H1 (cell line): ENCODE data around the gene UBL4A.

ENCODE experiments used
- CHD1 ChIP-seq: IDR thresholded peaks from 2 replicates; pipeline ENCODE4 v1.6.1; 2012; ENCODE audit warnings: low read depth, low read length, improper control_type of control experiment
- EZH2 ChIP-seq: fragments of 200-600 bp; sonication (generic); IDR thresholded peaks from 2 replicates; pipeline ENCODE4 v1.7.1; 2012; ENCODE audit warnings: low read depth, mild to moderate bottlenecking, moderate library complexity, low read length, inconsistent platforms; ENCODE audit not compliant: severe bottlenecking
- GABPA ChIP-seq: IDR thresholded peaks from 2 replicates; pipeline ENCODE4 v1.6.1; 2011; ENCODE audit warnings: mild to moderate bottlenecking, low read length, moderate library complexity, borderline replicate concordance; ENCODE audit not compliant: insufficient read depth
- HDAC2 ChIP-seq, 2 experiments: fragments of 300-600 bp in 1 of 2; sonication (generic) in 1 of 2; IDR thresholded peaks; 2 replicates each; pipeline ENCODE4 v1.6.1; 2011 to 2012; ENCODE audit warnings: low read depth in 2 of 2, low read length in 2 of 2, mild to moderate bottlenecking in 2 of 2, moderate library complexity in 2 of 2, borderline replicate concordance in 1 of 2, inconsistent platforms in 1 of 2
- MAFK ChIP-seq: IDR thresholded peaks from 2 replicates; pipeline ENCODE4 v1.6.1; 2012; ENCODE audit warnings: low read depth, mild to moderate bottlenecking, improper control_type of control experiment, low read length
- POLR2A ChIP-seq, 2 experiments: IDR thresholded peaks; 1 replicate in 1 of 2; 2 replicates in 1 of 2; pipeline ENCODE4 v1.6.1; 2011; ENCODE audit warnings: low read depth in 2 of 2, low read length in 2 of 2, mild to moderate bottlenecking in 2 of 2; ENCODE audit errors: control extremely low read depth in 1 of 2
- TCF12 ChIP-seq: IDR thresholded peaks from 2 replicates; pipeline ENCODE4 v1.6.1; 2011; ENCODE audit warnings: low read depth, mild to moderate bottlenecking, low read length
- YY1 ChIP-seq: IDR thresholded peaks from 2 replicates; pipeline ENCODE4 v1.6.1; 2011; ENCODE audit warnings: low read depth, mild to moderate bottlenecking, low read length
- ZNF274 ChIP-seq: IDR thresholded peaks from 2 replicates; pipeline ENCODE4 v1.7.0; 2012; ENCODE audit warnings: low read length, borderline replicate concordance; ENCODE audit errors: extremely low read depth
- TF ChIP-seq, protein P1 (sequence below), 3 experiments: IDR thresholded peaks; 1 replicate in 2 of 3; 2 replicates in 1 of 3; pipeline versions ENCODE4 v1.5.1 to v1.6.1; 2011; ENCODE audit warnings: low read length in 3 of 3, mild to moderate bottlenecking in 3 of 3, inconsistent platforms in 2 of 3, low read depth in 1 of 3, moderate library complexity in 1 of 3; ENCODE audit not compliant: insufficient read depth in 1 of 3; ENCODE audit errors: control extremely low read depth in 1 of 3
- TF ChIP-seq, protein P2 (sequence below): IDR thresholded peaks from 2 replicates; pipeline ENCODE4 v1.6.1; 2012; ENCODE audit warnings: inconsistent platforms

DNA sequence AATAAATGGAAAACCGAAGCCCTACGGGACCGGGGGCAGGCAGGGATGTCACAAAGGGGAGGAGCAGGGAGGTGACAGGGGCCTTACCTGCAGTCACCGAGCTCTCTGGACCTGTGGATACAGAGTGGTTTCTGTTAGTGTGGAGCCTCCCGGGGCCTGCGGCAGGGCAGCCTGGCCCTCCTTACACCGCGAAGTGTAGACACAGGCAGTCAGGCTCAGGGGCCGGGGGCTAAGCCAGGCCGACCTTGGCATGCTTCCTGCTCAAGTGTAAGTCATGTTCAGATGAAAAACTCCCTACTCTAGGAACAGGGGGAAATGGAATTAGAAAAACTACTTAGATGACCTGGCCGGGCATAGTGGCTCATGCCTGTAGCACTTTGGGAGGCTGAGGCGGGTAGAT, 25.3 kb upstream of the UBL4A start:
- TF ChIP-seq CHD1, result no peak
- TF ChIP-seq ZNF274, result no peak
- TF ChIP-seq YY1, result no peak
- TF ChIP-seq MAFK, result no peak
- no peak for TF ChIP-seq EZH2
- TF ChIP-seq, protein P1, sequence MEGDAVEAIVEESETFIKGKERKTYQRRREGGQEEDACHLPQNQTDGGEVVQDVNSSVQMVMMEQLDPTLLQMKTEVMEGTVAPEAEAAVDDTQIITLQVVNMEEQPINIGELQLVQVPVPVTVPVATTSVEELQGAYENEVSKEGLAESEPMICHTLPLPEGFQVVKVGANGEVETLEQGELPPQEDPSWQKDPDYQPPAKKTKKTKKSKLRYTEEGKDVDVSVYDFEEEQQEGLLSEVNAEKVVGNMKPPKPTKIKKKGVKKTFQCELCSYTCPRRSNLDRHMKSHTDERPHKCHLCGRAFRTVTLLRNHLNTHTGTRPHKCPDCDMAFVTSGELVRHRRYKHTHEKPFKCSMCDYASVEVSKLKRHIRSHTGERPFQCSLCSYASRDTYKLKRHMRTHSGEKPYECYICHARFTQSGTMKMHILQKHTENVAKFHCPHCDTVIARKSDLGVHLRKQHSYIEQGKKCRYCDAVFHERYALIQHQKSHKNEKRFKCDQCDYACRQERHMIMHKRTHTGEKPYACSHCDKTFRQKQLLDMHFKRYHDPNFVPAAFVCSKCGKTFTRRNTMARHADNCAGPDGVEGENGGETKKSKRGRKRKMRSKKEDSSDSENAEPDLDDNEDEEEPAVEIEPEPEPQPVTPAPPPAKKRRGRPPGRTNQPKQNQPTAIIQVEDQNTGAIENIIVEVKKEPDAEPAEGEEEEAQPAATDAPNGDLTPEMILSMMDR (IDR thresholded peaks at IDR 0.05; ENCODE audit: control extremely low read depth in 1 of 3, insufficient read depth in 1 of 3, low read depth in 1 of 3, low read length in 3 of 3), result no peak
- no peak for TF ChIP-seq POLR2A (IDR thresholded peaks at IDR 0.05; ENCODE audit: control extremely low read depth in 1 of 2, low read depth in 2 of 2, low read length in 2 of 2)
- TF ChIP-seq HDAC2 (IDR thresholded peaks at IDR 0.05; ENCODE audit: borderline replicate concordance in 1 of 2, low read depth in 2 of 2, low read length in 2 of 2), result no peak
- TF ChIP-seq, protein P2, sequence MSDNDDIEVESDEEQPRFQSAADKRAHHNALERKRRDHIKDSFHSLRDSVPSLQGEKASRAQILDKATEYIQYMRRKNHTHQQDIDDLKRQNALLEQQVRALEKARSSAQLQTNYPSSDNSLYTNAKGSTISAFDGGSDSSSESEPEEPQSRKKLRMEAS, result no peak
- TF ChIP-seq TCF12, result no peak
- no peak for TF ChIP-seq GABPA
